ENCODE measurements around the gene IFNA8.

DNA sequence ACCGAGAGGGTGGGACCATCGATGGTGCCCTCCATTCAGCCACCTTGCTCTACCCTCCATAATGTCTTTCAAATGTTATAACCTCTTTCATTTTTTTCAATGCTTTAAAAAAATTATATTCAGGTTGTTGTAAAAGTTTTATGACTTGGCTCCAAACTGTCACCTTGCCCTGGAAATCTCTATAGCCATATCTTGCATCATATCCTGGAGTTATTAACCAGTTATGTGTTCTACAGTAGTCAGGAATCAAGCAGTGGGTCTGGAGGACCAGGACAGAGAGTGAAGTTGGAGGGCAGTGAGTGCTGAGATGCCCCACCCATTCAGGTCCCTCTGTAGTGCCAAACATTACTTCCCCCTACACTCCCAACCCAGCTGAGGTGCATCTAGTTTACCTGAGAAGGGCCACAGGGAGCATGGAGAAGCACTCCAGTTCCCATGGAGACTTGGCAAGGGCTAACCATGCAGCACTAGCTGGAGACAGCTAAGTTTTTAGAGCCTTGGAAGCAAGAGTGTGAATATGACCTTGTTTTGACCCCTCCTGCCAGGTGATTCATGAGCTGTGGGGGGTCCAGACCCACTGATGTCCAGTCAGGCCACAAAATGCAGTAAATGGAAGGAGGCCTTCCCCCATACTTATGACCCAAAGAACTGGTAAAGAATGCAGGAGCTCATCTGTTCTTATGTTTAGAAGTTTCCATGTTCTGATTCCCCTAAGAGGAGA is 5.5 kb downstream of the IFNA8 start:
- TF ChIP-seq, protein P1, sequence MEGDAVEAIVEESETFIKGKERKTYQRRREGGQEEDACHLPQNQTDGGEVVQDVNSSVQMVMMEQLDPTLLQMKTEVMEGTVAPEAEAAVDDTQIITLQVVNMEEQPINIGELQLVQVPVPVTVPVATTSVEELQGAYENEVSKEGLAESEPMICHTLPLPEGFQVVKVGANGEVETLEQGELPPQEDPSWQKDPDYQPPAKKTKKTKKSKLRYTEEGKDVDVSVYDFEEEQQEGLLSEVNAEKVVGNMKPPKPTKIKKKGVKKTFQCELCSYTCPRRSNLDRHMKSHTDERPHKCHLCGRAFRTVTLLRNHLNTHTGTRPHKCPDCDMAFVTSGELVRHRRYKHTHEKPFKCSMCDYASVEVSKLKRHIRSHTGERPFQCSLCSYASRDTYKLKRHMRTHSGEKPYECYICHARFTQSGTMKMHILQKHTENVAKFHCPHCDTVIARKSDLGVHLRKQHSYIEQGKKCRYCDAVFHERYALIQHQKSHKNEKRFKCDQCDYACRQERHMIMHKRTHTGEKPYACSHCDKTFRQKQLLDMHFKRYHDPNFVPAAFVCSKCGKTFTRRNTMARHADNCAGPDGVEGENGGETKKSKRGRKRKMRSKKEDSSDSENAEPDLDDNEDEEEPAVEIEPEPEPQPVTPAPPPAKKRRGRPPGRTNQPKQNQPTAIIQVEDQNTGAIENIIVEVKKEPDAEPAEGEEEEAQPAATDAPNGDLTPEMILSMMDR (IDR thresholded peaks at IDR 0.05 in 4 of 5, conservative IDR thresholded peaks at IDR 0.05 in 1 of 5): no peak
- TF ChIP-seq POLR2A (IDR thresholded peaks at IDR 0.05): no peak

Measured in gastrocnemius medialis (tissue), 4 donors.